Left lung (tissue), 10 donors: ENCODE data around the gene CAMTA1. TPM values are rescaled to one million over a fixed set of nuclear protein-coding genes. Genes with fewer than 3 reads are reported as not detected.

Experiments used
- ATAC-seq: fragments of 200-7000 bp; cut with Tn5 transposase; one replicate; pipeline ENCODE4 v1.9.1; 2020; ENCODE audit warnings: moderate library complexity
- DNase-seq, 4 donors: peaks; one replicate each; pipeline ENCODE4 v3.0.0-alpha.2; 2013 to 2020
- H3K27ac ChIP-seq, 2 donors: fragments of 200-600 bp; sonication (generic) in 1 of 2; one replicate each; pipeline versions ENCODE4 v1.5.0 to v1.8.0; 2020 to 2021
- H3K27me3 ChIP-seq, 2 donors: fragments of 200-600 bp; sonication (generic) in 1 of 2; one replicate each; pipeline versions ENCODE4 v1.5.0 to v1.8.0; 2020 to 2021
- H3K36me3 ChIP-seq, 2 donors: fragments of 200-600 bp; sonication (generic) in 1 of 2; one replicate each; pipeline versions ENCODE4 v1.5.0 to v1.8.0; 2020 to 2021
- H3K4me1 ChIP-seq, 2 donors: fragments of 200-600 bp; one replicate each; pipeline ENCODE4 v1.8.0; 2021
- H3K4me3 ChIP-seq, 2 donors: fragments of 200-600 bp; sonication (generic) in 1 of 2; one replicate each; pipeline versions ENCODE4 v1.5.0 to v1.8.0; 2020 to 2021; ENCODE audit warnings: mild to moderate bottlenecking in 1 of 2
- H3K9me3 ChIP-seq, 2 donors: fragments of 200-600 bp; sonication (generic) in 1 of 2; one replicate each; pipeline versions ENCODE4 v1.5.0 to v1.8.0; 2020 to 2021
- CTCF ChIP-seq, 2 donors: fragments of 200-600 bp; sonication (generic) in 1 of 2; IDR thresholded peaks; one replicate each; pipeline versions ENCODE4 v1.5.0 to v1.8.0; 2021; ENCODE audit warnings: antibody characterized with exemption in 2 of 2
- intact Hi-C, 2 donors: fragments of 100-400 bp; cut with DNase I; formaldehyde crosslinking; loops; one replicate each; pipeline versions ENCODE4 v1.11.2 to v1.14.2; 2022
- polyA plus RNA-seq, 6 donors: library from polyadenylated mRNA; unstranded; fragments of 120-200 nt; gene quantifications; one replicate each; pipeline ENCODE4 v1.2.1, GENCODE V29; 2013; ENCODE audit not compliant: insufficient read length in 6 of 6
- total RNA-seq, 2 donors: library from RNA; stranded (reverse); fragmentation: NEBNext Ultra II Directional; extraction: Animal tissue kit (Norgen Biotek cat#: 25700); gene quantifications; one replicate each; pipeline ENCODE4 v1.2.1, GENCODE V29; 2021
- donor health status: DM: no; HTN: yes; CAD: no.
- donor health status: DM: no; HTN: no; CAD: no.

The CAMTA1 gene
- total and polyA plus RNA-seq, 8 donors: 42.7 to 69.1 (median 49.4) TPM

GRCh38 chr1:6969762-6970161 lies 184.5 kb downstream of the CAMTA1 start:
- DNase-seq: no peak
- Histone ChIP-seq H3K9me3 (no peaks in the 10 kb centered on the region), H3K4me3 (no peak overlapping the region)

GRCh38 chr1:6970221-6970620 lies 185.0 kb downstream of the CAMTA1 start:
- Histone ChIP-seq H3K27me3 (peaks cover 0 to 40% of the 10 kb centered on the region in 2 donors), H3K36me3 (no peaks in the 10 kb centered on the region), H3K4me3 (no peak overlapping the region), H3K27ac (no peak overlapping the region), H3K9me3 (no peaks in the 10 kb centered on the region), H3K4me1 (no peaks in the 10 kb centered on the region)
- intact Hi-C loops: no loop called here
- TF ChIP-seq CTCF (IDR thresholded peaks at IDR 0.05): no peak
- DNase-seq (no peak), ATAC-seq (no peak)

More at GRCh38 chr1:6969762-6970161, 184.5 kb downstream of the CAMTA1 start:
- Histone ChIP-seq H3K4me1 (no peaks in the 10 kb centered on the region), H3K27me3 (peaks cover 0 to 42% of the 10 kb centered on the region in 2 donors), H3K27ac (no peak overlapping the region), H3K36me3 (no peaks in the 10 kb centered on the region)
- intact Hi-C loops: no loop called here
- no peak for TF ChIP-seq CTCF (IDR thresholded peaks at IDR 0.05)
- no peak for ATAC-seq

GRCh38 chr1:6971048-6971447 lies 185.8 kb downstream of the CAMTA1 start:
- no peak for TF ChIP-seq CTCF (IDR thresholded peaks at IDR 0.05)
- H3K27ac ChIP-seq: no peak overlapping the region
- H3K4me3 ChIP-seq: no peak overlapping the region
- ATAC-seq: no peak
- H3K4me1 ChIP-seq: no peaks in the 10 kb centered on the region
- H3K27me3 ChIP-seq: peaks cover 0 to 32% of the 10 kb centered on the region in 2 donors
- DNase-seq: no peak
- no peaks in the 10 kb centered on the region for H3K9me3 ChIP-seq
- intact Hi-C loops: no loop called here
- no peaks in the 10 kb centered on the region for H3K36me3 ChIP-seq

- ATAC-seq (no peak), DNase-seq (no peak)
- Histone ChIP-seq H3K27me3 (peaks cover 0 to 27% of the 10 kb centered on the region in 2 donors), H3K36me3 (no peaks in the 10 kb centered on the region), H3K4me1 (no peaks in the 10 kb centered on the region), H3K27ac (no peak overlapping the region), H3K9me3 (no peaks in the 10 kb centered on the region), H3K4me3 (no peak overlapping the region)
- TF ChIP-seq CTCF (IDR thresholded peaks at IDR 0.05): no peak
- intact Hi-C loops: no loop called here
Observed at GRCh38 chr1:6971699-6972098, 186.4 kb downstream of the CAMTA1 start.

GRCh38 chr1:6972399-6972798 lies 187.1 kb downstream of the CAMTA1 start:
- DNase-seq: no peak
- H3K27me3 ChIP-seq: peaks cover 0 to 21% of the 10 kb centered on the region in 2 donors

More at GRCh38 chr1:6972399-6972798, 187.1 kb downstream of the CAMTA1 start:
- no peak for TF ChIP-seq CTCF (IDR thresholded peaks at IDR 0.05)
- H3K4me3 ChIP-seq: no peak overlapping the region
- H3K27ac ChIP-seq: no peak overlapping the region
- H3K36me3 ChIP-seq: no peaks in the 10 kb centered on the region
- H3K4me1 ChIP-seq: no peaks in the 10 kb centered on the region
- ATAC-seq: no peak
- intact Hi-C loops: no loop called here
- H3K9me3 ChIP-seq: no peaks in the 10 kb centered on the region
